ENCODE measurements around the gene TRIM66. TPM values are rescaled to one million over a fixed set of nuclear protein-coding genes. Genes with fewer than 3 reads are reported as not detected.

Gene TRIM66
- total RNA-seq, 2 experiments from 2014 or later, result 24.7 to 28.4 TPM

- no peaks in the 10 kb centered on the region for H3K9me3 Mint-ChIP-seq
- H3K27me3 Mint-ChIP-seq, result no peaks in the 10 kb centered on the region
- CTCF ChIA-PET, result no interaction called here
- H3K27ac Mint-ChIP-seq, result no peak overlapping the region
- TF ChIP-seq CTCF (IDR thresholded peaks at IDR 0.05), result no peak
- intact Hi-C loops (cut with micrococcal nuclease), result no loop called here
- DNase-seq, result no peak
- POLR2A ChIA-PET, result interaction anchor here (2.6 kb wide), 1 partner anchor 17 kb away, joined by 6 read pairs; the partner anchor contains the start of genes RPL27A and TRIM66
- no peaks in the 10 kb centered on the region for H3K4me1 Mint-ChIP-seq (ENCODE audit: low read depth)
- ATAC-seq, result no peak
- no peak overlapping the region for H3K4me3 Mint-ChIP-seq
- H3K36me3 Mint-ChIP-seq (ENCODE audit: low read depth), result peaks cover 29% of the 10 kb centered on the region
Observed at GRCh38 chr11:8665222-8665621, 17.2 kb downstream of the TRIM66 start.

GRCh38 chr11:8661001-8661795, 21.3 kb downstream of the TRIM66 start:
- Mint-ChIP-seq H3K9me3 (no peaks in the 10 kb centered on the region), H3K27ac (no peak overlapping the region), H3K36me3 (ENCODE audit: low read depth) (peaks cover 12% of the 10 kb centered on the region), H3K4me1 (ENCODE audit: low read depth) (no peaks in the 10 kb centered on the region), H3K4me3 (no peak overlapping the region), H3K27me3 (no peaks in the 10 kb centered on the region)
- ChIA-PET CTCF (no interaction called here), POLR2A (interaction anchor here (0.6 to 1.4 kb wide), 2 partner anchors 21 to 687 kb away, joined by 3 to 5 read pairs; partner anchors contain the start of genes RPL27A and TRIM66)
- no peak for DNase-seq
- intact Hi-C loops (cut with micrococcal nuclease), result no loop called here
- TF ChIP-seq CTCF (IDR thresholded peaks at IDR 0.05), result no peak
- ATAC-seq, result no peak

GRCh38 chr11:8658321-8659057, 24.0 kb downstream of the TRIM66 start:
- Mint-ChIP-seq H3K4me1 (ENCODE audit: low read depth) (no peaks in the 10 kb centered on the region), H3K36me3 (ENCODE audit: low read depth) (peaks cover 8% of the 10 kb centered on the region), H3K9me3 (no peaks in the 10 kb centered on the region), H3K4me3 (no peak overlapping the region), H3K27ac (no peak overlapping the region), H3K27me3 (no peaks in the 10 kb centered on the region)
- intact Hi-C loops (cut with micrococcal nuclease), result no loop called here
- ATAC-seq, result no peak
- ChIA-PET POLR2A (interaction anchor here (0.6 to 1.3 kb wide), 2 partner anchors 24 to 72 kb away, joined by 3 to 7 read pairs; partner anchors contain the start of genes RPL27A and TRIM66), CTCF (no interaction called here)
- no peak for DNase-seq
- no peak for TF ChIP-seq CTCF (IDR thresholded peaks at IDR 0.05)

- ChIA-PET CTCF (no interaction called here), POLR2A (interaction anchor here (0.7 kb wide), 1 partner anchor 10 kb away, joined by 3 read pairs; no protein-coding TSS in a partner anchor)
- Mint-ChIP-seq H3K4me3 (no peak overlapping the region), H3K27ac (no peak overlapping the region), H3K9me3 (no peaks in the 10 kb centered on the region), H3K36me3 (ENCODE audit: low read depth) (peaks cover 10% of the 10 kb centered on the region), H3K4me1 (ENCODE audit: low read depth) (no peaks in the 10 kb centered on the region), H3K27me3 (no peaks in the 10 kb centered on the region)
- ATAC-seq (no peak), DNase-seq (no peak)
- intact Hi-C loops (cut with micrococcal nuclease), result no loop called here
- TF ChIP-seq CTCF (IDR thresholded peaks at IDR 0.05), result no peak
Observed at GRCh38 chr11:8656291-8656690, 26.2 kb downstream of the TRIM66 start.

- H3K27ac Mint-ChIP-seq, result no peak overlapping the region
- H3K36me3 Mint-ChIP-seq (ENCODE audit: low read depth), result peaks cover 9% of the 10 kb centered on the region
- no peak for ATAC-seq
- intact Hi-C loops (cut with micrococcal nuclease), result no loop called here
- no peak for TF ChIP-seq CTCF (IDR thresholded peaks at IDR 0.05)
- DNase-seq, result no peak
- POLR2A ChIA-PET, result no interaction called here
- no peaks in the 10 kb centered on the region for H3K4me1 Mint-ChIP-seq (ENCODE audit: low read depth)
- no peak overlapping the region for H3K4me3 Mint-ChIP-seq
- no peaks in the 10 kb centered on the region for H3K27me3 Mint-ChIP-seq
- CTCF ChIA-PET, result no interaction called here
- no peaks in the 10 kb centered on the region for H3K9me3 Mint-ChIP-seq
Observed at GRCh38 chr11:8654503-8654902, 28.0 kb downstream of the TRIM66 start.

All from activated CD8-positive, alpha-beta T cell treated with anti-CD3 and anti-CD28 coated beads for 36 hours (primary cell).